ENCODE data around the gene CNTROB.
A peak's percentile ranks its signal among the peaks of the same experiment; 100 is the strongest.

CNTROB gene

GRCh38 chr17:7992516-7992915, 60.5 kb downstream of the CNTROB start:
- no peak for DNase-seq

- no peak for DNase-seq
Measured at GRCh38 chr17:7992924-7993323, 60.9 kb downstream of the CNTROB start.

GRCh38 chr17:7993972-7994589, 62.1 kb downstream of the CNTROB start:
- no peak for DNase-seq

GRCh38 chr17:7995724-7996123, 63.7 kb downstream of the CNTROB start:
- no peak for DNase-seq

GRCh38 chr17:7997186-7997585, 65.2 kb downstream of the CNTROB start:
- DNase-seq = peak in 1 of 2 donors; percentile 20

Data from bone marrow (tissue), 2 donors.